Heart left ventricle (tissue), 16 donors: ENCODE results near the gene FAM216A. TPM values are rescaled to one million over a fixed set of nuclear protein-coding genes. Genes with fewer than 3 reads are reported as not detected.

ENCODE experiments used
- ATAC-seq, 4 donors: fragments of 200-7000 bp; cut with Tn5 transposase; one replicate each; pipeline ENCODE4 v1.9.1; 2020 to 2022; ENCODE audit warnings: moderate library complexity in 4 of 4, mild to moderate bottlenecking in 3 of 4, moderate number of reproducible peaks in 1 of 4
- DNase-seq, 5 donors: peaks; one replicate each; pipeline ENCODE4 v3.0.0-alpha.2; 2020
- H3K27ac ChIP-seq, 12 donors: fragments of 200-600 bp; sonication (generic) in 4 of 12; one replicate each; pipeline versions ENCODE4 v1.5.0 to v1.8.0; 2016 to 2022; ENCODE audit warnings: mild to moderate bottlenecking in 2 of 12
- H3K27me3 ChIP-seq, 9 donors: fragments of 200-600 bp; sonication (generic) in 2 of 9; one replicate each; pipeline versions ENCODE4 v1.5.1 to v1.8.0; 2016 to 2022; ENCODE audit warnings: mild to moderate bottlenecking in 3 of 9
- H3K36me3 ChIP-seq, 9 donors: fragments of 200-600 bp; sonication (generic) in 2 of 9; one replicate each; pipeline versions ENCODE4 v1.5.0 to v1.8.0; 2018 to 2022; ENCODE audit warnings: mild to moderate bottlenecking in 2 of 9
- H3K4me1 ChIP-seq, 12 donors: fragments of 200-600 bp; sonication (generic) in 4 of 12; one replicate each; pipeline versions ENCODE4 v1.5.0 to v1.8.0; 2016 to 2022; ENCODE audit warnings: mild to moderate bottlenecking in 3 of 12
- H3K4me3 ChIP-seq, 12 donors: fragments of 200-600 bp; sonication (generic) in 4 of 12; one replicate each; pipeline versions ENCODE4 v1.5.0 to v1.8.0; 2017 to 2022; ENCODE audit warnings: mild to moderate bottlenecking in 9 of 12, moderate library complexity in 4 of 12
- H3K9me3 ChIP-seq, 12 donors: fragments of 200-600 bp; sonication (generic) in 4 of 12; one replicate each; pipeline versions ENCODE4 v1.5.0 to v1.8.0; 2016 to 2022; ENCODE audit warnings: mild to moderate bottlenecking in 1 of 12
- CTCF ChIP-seq, 12 donors: fragments of 200-600 bp; sonication (generic) in 4 of 12; IDR thresholded peaks; one replicate each; pipeline versions ENCODE4 v1.5.0 to v1.8.0; 2018 to 2022; ENCODE audit warnings: antibody characterized with exemption in 12 of 12, mild to moderate bottlenecking in 5 of 12
- POLR2A ChIP-seq, 2 donors: fragments of 450-650 bp; IDR thresholded peaks; one replicate each; pipeline ENCODE4 v1.6.1; 2017; ENCODE audit warnings: antibody characterized with exemption in 2 of 2, mild to moderate bottlenecking in 2 of 2, moderate library complexity in 2 of 2
- WGBS, 4 donors: extraction: QIAGEN DNeasy Blood & Tissue Kit in 2 of 4; methylation state at CpG; one replicate each; pipeline versions ENCODE4 v1.1.5 to v1.1.7; 2013 to 2018; 5-methylcytosine and 5-hydroxymethylcytosine counted together
- intact Hi-C, 10 donors: fragments of 100-400 bp; cut with DNase I; formaldehyde crosslinking; loops; one replicate each; pipeline versions ENCODE4 v1.11.1 to v1.14.2; 2022
- polyA plus RNA-seq, 2 donors: library from polyadenylated mRNA; stranded (reverse); fragments of 200-250 nt; gene quantifications; one replicate each; pipeline ENCODE4 v1.2.3, GENCODE V29; 2013
- total RNA-seq, 9 donors: library from RNA; depleted of rRNA in 2 of 9; stranded (reverse); fragments of >200 nt in 2 of 9; fragmentation: NEBNext Ultra II Directional in 3 of 9; extraction: Animal tissue kit (Norgen Biotek cat#: 25700) in 3 of 9; gene quantifications; one replicate each; pipeline versions ENCODE4 v1.1.0 to v1.2.4, GENCODE V29; 2016 to 2023
- donor health status: ischemic (EF 13 %, LVEDD 7.1; RV severe dilation, severe dysfunction).
- donor health status: healthy with polysubstance abuse.
- donor health status: DM: no; HTN: yes; CAD: no.
- donor health status: DM: no; HTN: no; CAD: no.
- donor health status: ischemic (EF 25% LVEDD 6.9; RV normal size, moderate dysfunction).
- donor health status: ischemic (EF 25% LVEDD 5.7; RV mildly dilated, moderate dysfunction).
- donor health status: healthy.
- donor health status: DM: yes; HTN: yes; CAD: no.
- donor health status: ischemic (EF 35%, LVEDD 5.7; RV mildly dilated, moderate dysfunction).
- donor health status: nonischemic (EF 11% LVEDD 7.7; RV severe dilation, severe dysfunction).
- donor health status: DM: yes; HTN: yes; CAD: no.
- donor health status: PGD.
- donor health status: ischemic (EF 29% LVEDD 5.4; RV normal size, mild dysfunction).
- donor health status: nonischemic (EF 23%, LVEDD 6.1; RV moderate dilation, normal function).

FAM216A gene
- total and polyA plus RNA-seq, 11 donors = 3.6 to 29.3 (median 5.8) TPM

DNA sequence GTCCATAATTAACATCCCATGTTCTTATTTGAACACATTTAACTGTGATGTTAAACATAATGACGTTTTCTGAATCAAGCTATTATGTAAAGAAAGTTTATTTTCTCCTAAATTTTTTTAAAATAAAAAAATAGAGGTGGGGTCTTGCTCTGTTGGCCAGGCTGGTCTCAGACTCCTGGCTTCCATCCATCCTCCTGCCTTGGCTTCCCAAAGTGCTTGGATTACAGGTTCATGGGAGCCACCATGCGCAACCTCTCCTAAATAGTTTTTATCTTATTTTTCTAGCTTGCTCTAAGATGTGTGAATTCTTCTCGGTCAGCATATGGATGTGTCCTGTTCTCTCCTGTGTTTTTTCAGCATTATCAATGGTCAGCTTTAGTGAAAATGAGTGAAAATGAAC is 36.7 kb downstream of the FAM216A start:
- Histone ChIP-seq H3K4me3 (no peak overlapping the region), H3K4me1 (peaks cover 0 to 17% (median 12%) of the 10 kb centered on the region in 12 donors), H3K27me3 (no peaks in the 10 kb centered on the region), H3K9me3 (no peaks in the 10 kb centered on the region), H3K36me3 (no peaks in the 10 kb centered on the region), H3K27ac (no peak overlapping the region)
- DNase-seq (no peak), ATAC-seq (no peak)
- intact Hi-C loops = loop anchor here in 1 of 10 donors (10.0 kb wide), 1 partner anchor 189 kb away; no protein-coding TSS in a partner anchor
- 69 to 75% (median 74%) methylated on average over 3 of the region's 3 CpGs for WGBS, 4 donors
- TF ChIP-seq CTCF (IDR thresholded peaks at IDR 0.05) = no peak
- no peak for TF ChIP-seq POLR2A (IDR thresholded peaks at IDR 0.05)

DNA sequence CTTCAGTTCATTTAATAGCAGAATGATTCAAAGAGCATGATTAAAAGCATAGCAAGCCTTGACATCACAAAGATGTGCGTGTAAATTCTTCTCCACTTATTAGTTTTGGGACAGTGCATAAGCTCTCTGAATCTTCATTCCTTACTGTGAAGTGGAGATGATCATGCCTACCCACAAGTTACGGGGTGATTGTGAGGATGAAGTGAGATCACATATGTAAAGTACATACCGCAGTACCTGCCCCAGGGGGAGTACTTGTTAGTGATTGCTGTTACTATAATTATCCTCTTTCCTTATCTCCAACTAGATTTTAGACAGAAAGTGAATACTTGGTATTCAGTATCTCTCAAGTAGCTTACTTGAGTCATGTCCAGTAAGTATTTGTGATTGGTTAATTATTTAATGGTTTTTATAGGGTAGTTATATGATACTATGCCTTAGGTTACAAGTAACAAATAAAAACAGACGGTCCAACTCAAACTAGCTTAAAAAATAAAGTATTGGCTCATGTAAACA is 39.5 kb downstream of the FAM216A start:
- Histone ChIP-seq H3K27me3 (no peaks in the 10 kb centered on the region), H3K27ac (no peak overlapping the region), H3K4me1 (peaks cover 0 to 4% (median 0%) of the 10 kb centered on the region in 12 donors), H3K36me3 (no peaks in the 10 kb centered on the region), H3K4me3 (no peak overlapping the region), H3K9me3 (no peaks in the 10 kb centered on the region)
- intact Hi-C loops = loop anchor here in 1 of 10 donors (10.0 kb wide), 1 partner anchor 187 kb away; no protein-coding TSS in a partner anchor
- TF ChIP-seq POLR2A (IDR thresholded peaks at IDR 0.05) (no peak), CTCF (IDR thresholded peaks at IDR 0.05) (no peak)
- WGBS, 4 donors = 86 to 90% (median 87%) methylated on average over 4 of the region's 4 CpGs
- DNase-seq = no peak
- ATAC-seq = no peak

- Histone ChIP-seq H3K9me3 (no peaks in the 10 kb centered on the region), H3K27ac (no peak overlapping the region), H3K36me3 (no peaks in the 10 kb centered on the region), H3K27me3 (no peaks in the 10 kb centered on the region), H3K4me1 (peaks cover 0 to 4% (median 0%) of the 10 kb centered on the region in 12 donors), H3K4me3 (no peak overlapping the region)
- ATAC-seq = no peak
- WGBS, 4 donors = 70 to 75% (median 70%) methylated on average over 6 of the region's 6 CpGs
- no peak for DNase-seq
- no peak for TF ChIP-seq POLR2A (IDR thresholded peaks at IDR 0.05)
- no peak for TF ChIP-seq CTCF (IDR thresholded peaks at IDR 0.05)
- intact Hi-C loops = loop anchor here (1.0 to 10.0 kb wide), 13 partner anchors 85 to 373 kb away; no protein-coding TSS in a partner anchor
Observed at GRCh38 chr12:110513842-110514241, 45.2 kb downstream of the FAM216A start.

DNA sequence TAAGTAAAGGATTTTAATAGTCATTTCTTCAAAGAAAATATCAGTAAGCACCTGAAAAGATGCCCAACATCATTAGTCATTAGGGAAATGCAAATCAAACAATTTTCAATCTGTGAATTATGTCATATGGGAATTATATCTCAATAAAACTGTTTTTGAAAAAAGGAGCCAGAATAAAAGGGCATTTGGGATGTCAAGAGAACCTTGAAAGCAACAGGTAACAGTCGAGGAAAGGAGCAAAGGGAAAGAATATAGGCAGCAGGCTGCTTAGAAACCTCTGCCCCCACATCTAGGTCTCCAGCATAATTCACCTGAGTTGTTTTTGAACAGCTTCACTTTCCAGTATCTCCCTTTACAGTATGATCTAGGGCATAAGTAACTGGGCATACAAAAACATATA is 45.7 kb downstream of the FAM216A start:
- TF ChIP-seq CTCF (IDR thresholded peaks at IDR 0.05) (no peak), POLR2A (IDR thresholded peaks at IDR 0.05) (no peak)
- H3K36me3 ChIP-seq = no peaks in the 10 kb centered on the region
- ATAC-seq (no peak), DNase-seq (no peak)
- peaks cover 0 to 4% (median 0%) of the 10 kb centered on the region in 12 donors for H3K4me1 ChIP-seq
- H3K4me3 ChIP-seq = no peak overlapping the region
- H3K27ac ChIP-seq = no peak overlapping the region
- no peaks in the 10 kb centered on the region for H3K9me3 ChIP-seq
- whole genome bisulfite sequencing, 4 donors = 71 to 79% (median 77%) methylated on average over 1 of the region's 1 CpG
- intact Hi-C loops = loop anchor here in 9 of 10 donors (1.0 to 10.0 kb wide), 10 partner anchors 84 to 373 kb away; no protein-coding TSS in a partner anchor
- H3K27me3 ChIP-seq = no peaks in the 10 kb centered on the region
